Thoracic aorta (tissue), 2 donors: Measurements from ENCODE around the gene PTPRM. TPM values are rescaled to one million over a fixed set of nuclear protein-coding genes. Genes with fewer than 3 reads are reported as not detected.

Source experiments
- ATAC-seq: fragments of 150-250 bp; one replicate; pipeline ENCODE4 v1.8.0; 2017; ENCODE audit warnings: low read depth; ENCODE audit not compliant: insufficient number of reproducible peaks, low FRiP score
- DNase-seq: peaks from one replicate; pipeline ENCODE4 v3.0.0-alpha.2; 2020; ENCODE audit warnings: low spot score
- H3K27ac ChIP-seq, 2 donors: fragments of 200-600 bp; sonication (generic); 1 replicate in 1 of 2; 2 replicates in 1 of 2; pipeline ENCODE4 v1.5.1; 2016; ENCODE audit warnings: mild to moderate bottlenecking in 2 of 2, moderate library complexity in 2 of 2
- H3K27me3 ChIP-seq: fragments of 200-600 bp; sonication (generic); replicated peaks from 2 replicates; pipeline ENCODE4 v1.6.0; 2016; ENCODE audit warnings: mild to moderate bottlenecking; ENCODE audit not compliant: insufficient read depth
- H3K36me3 ChIP-seq: fragments of 200-600 bp; sonication (generic); one replicate; pipeline ENCODE4 v1.5.1; 2016
- H3K4me1 ChIP-seq, 2 donors: fragments of 200-600 bp; sonication (generic); 1 replicate in 1 of 2; 2 replicates in 1 of 2; pipeline versions ENCODE4 v1.5.1 to v1.6.0; 2016; ENCODE audit warnings: low read depth in 2 of 2, mild to moderate bottlenecking in 1 of 2; ENCODE audit not compliant: control insufficient read depth in 1 of 2
- H3K4me3 ChIP-seq: fragments of 200-600 bp; sonication (generic); 2 replicates; pipeline ENCODE4 v1.5.1; 2016; ENCODE audit warnings: mild to moderate bottlenecking
- H3K9me3 ChIP-seq: fragments of 200-600 bp; sonication (generic); 2 replicates; pipeline ENCODE4 v1.5.1; 2016
- total RNA-seq, 2 donors: library from RNA; depleted of rRNA; stranded (reverse); fragments of >200 nt; gene quantifications; one replicate each; pipeline versions ENCODE4 v1.1.0 to v1.2.3, GENCODE V29; 2016
- TF ChIP-seq, protein P1 (sequence below): fragments of 200-600 bp; sonication (generic); IDR thresholded peaks from one replicate; pipeline ENCODE4 v1.5.1; 2019; ENCODE audit warnings: antibody characterized with exemption

The PTPRM gene
- total RNA-seq, 2 donors from 2014 or later, result 90.3 to 102 TPM

DNA sequence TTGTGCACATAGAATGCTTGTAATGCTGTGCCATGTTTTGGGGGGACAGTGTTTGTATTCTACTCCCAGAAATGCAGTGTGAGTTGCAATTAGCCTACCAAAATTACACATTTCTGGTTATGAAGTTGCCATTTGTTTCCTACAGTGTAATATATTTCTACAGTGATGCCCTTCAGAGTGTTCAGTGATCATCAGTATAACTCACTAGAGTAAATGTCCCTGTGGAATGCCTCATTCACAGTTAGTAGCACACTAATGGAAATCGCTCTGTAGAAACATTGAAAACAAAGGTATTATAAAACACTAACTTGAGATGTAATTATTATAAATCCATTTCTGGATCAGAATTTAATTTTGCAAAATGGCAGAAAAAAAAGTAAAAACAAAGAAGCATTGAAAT lies 498.7 kb downstream of the PTPRM start:
- Histone ChIP-seq H3K27me3 (no peaks in the 10 kb centered on the region), H3K36me3 (no peaks in the 10 kb centered on the region), H3K27ac (no peak overlapping the region), H3K4me3 (no peak overlapping the region), H3K4me1 (no peaks in the 10 kb centered on the region), H3K9me3 (no peaks in the 10 kb centered on the region)
- ATAC-seq, result no peak
- TF ChIP-seq, protein P1, sequence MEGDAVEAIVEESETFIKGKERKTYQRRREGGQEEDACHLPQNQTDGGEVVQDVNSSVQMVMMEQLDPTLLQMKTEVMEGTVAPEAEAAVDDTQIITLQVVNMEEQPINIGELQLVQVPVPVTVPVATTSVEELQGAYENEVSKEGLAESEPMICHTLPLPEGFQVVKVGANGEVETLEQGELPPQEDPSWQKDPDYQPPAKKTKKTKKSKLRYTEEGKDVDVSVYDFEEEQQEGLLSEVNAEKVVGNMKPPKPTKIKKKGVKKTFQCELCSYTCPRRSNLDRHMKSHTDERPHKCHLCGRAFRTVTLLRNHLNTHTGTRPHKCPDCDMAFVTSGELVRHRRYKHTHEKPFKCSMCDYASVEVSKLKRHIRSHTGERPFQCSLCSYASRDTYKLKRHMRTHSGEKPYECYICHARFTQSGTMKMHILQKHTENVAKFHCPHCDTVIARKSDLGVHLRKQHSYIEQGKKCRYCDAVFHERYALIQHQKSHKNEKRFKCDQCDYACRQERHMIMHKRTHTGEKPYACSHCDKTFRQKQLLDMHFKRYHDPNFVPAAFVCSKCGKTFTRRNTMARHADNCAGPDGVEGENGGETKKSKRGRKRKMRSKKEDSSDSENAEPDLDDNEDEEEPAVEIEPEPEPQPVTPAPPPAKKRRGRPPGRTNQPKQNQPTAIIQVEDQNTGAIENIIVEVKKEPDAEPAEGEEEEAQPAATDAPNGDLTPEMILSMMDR, result no peak
- no peak for DNase-seq

DNA sequence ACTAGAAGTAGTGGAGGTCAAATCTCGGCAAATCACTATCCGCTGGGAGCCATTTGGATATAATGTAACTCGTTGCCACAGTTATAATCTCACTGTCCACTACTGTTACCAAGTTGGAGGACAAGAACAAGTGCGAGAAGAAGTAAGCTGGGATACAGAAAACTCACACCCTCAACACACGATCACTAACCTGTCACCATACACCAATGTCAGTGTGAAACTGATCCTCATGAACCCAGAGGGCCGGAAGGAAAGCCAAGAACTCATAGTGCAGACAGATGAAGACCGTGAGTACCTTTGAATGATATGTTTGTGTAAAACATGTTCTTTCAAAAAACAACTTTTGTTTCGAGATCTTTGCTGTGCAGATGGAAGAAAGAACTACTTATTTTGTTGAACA lies 502.6 kb downstream of the PTPRM start:
- Histone ChIP-seq H3K9me3 (no peaks in the 10 kb centered on the region), H3K36me3 (no peaks in the 10 kb centered on the region), H3K27me3 (no peaks in the 10 kb centered on the region), H3K27ac (no peak overlapping the region), H3K4me1 (no peaks in the 10 kb centered on the region), H3K4me3 (no peak overlapping the region)
- ATAC-seq, result no peak
- TF ChIP-seq, protein P1, result no peak
- DNase-seq, result no peak

GRCh38 chr18:8073167-8073566 lies 506.1 kb downstream of the PTPRM start:
- Histone ChIP-seq H3K36me3 (no peaks in the 10 kb centered on the region), H3K4me3 (no peak overlapping the region), H3K4me1 (no peaks in the 10 kb centered on the region), H3K27me3 (no peaks in the 10 kb centered on the region), H3K27ac (no peak overlapping the region), H3K9me3 (no peaks in the 10 kb centered on the region)
- ATAC-seq (no peak), DNase-seq (no peak)
- TF ChIP-seq, protein P1, result no peak

DNA sequence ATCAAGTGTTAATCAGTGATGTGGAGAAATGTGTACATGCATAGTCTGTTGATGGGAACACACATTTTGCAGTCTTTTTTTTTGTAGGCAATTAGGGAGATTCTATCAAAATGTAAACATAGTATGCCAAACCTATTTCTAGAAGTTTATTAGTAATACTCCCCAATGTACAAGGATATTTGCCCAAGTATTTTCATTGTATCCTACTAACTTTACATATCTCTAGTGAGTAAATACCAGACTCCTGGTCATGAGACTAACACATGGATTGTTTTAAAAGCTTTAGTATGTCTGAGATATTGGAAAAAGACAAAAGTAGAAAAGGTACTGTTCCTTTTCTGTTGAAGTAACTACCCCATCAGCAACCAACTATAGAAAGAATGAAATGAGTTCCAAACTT lies 513.0 kb downstream of the PTPRM start:
- Histone ChIP-seq H3K27ac (no peak overlapping the region), H3K36me3 (no peaks in the 10 kb centered on the region), H3K4me1 (no peaks in the 10 kb centered on the region), H3K4me3 (no peak overlapping the region), H3K27me3 (no peaks in the 10 kb centered on the region), H3K9me3 (no peaks in the 10 kb centered on the region)
- DNase-seq (no peak), ATAC-seq (no peak)
- TF ChIP-seq, protein P1, result no peak

GRCh38 chr18:8081267-8081666 lies 514.2 kb downstream of the PTPRM start:
- Histone ChIP-seq H3K4me1 (no peaks in the 10 kb centered on the region), H3K27ac (no peak overlapping the region), H3K4me3 (no peak overlapping the region), H3K36me3 (no peaks in the 10 kb centered on the region), H3K27me3 (no peaks in the 10 kb centered on the region), H3K9me3 (no peaks in the 10 kb centered on the region)
- no peak for ATAC-seq
- TF ChIP-seq, protein P1, result no peak
- no peak for DNase-seq
